GM08714 (cell line): ENCODE measurements around the gene ZCWPW1.

Experiments used
- H3K4me3 ChIP-seq: fragments of 200-500 bp; sonication (Bioruptor generic); 2 replicates; pipeline ENCODE4 v1.5.1; 2014; ENCODE audit warnings: mild to moderate bottlenecking, low read length, inconsistent platforms
- ZNF274 ChIP-seq: IDR thresholded peaks from 2 replicates; pipeline ENCODE4 v1.6.1; 2012; ENCODE audit warnings: mild to moderate bottlenecking, low read depth, low read length

ZCWPW1 gene, protein sequence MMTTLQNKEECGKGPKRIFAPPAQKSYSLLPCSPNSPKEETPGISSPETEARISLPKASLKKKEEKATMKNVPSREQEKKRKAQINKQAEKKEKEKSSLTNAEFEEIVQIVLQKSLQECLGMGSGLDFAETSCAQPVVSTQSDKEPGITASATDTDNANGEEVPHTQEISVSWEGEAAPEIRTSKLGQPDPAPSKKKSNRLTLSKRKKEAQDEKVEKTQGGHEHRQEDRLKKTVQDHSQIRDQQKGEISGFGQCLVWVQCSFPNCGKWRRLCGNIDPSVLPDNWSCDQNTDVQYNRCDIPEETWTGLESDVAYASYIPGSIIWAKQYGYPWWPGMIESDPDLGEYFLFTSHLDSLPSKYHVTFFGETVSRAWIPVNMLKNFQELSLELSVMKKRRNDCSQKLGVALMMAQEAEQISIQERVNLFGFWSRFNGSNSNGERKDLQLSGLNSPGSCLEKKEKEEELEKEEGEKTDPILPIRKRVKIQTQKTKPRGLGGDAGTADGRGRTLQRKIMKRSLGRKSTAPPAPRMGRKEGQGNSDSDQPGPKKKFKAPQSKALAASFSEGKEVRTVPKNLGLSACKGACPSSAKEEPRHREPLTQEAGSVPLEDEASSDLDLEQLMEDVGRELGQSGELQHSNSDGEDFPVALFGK

DNA sequence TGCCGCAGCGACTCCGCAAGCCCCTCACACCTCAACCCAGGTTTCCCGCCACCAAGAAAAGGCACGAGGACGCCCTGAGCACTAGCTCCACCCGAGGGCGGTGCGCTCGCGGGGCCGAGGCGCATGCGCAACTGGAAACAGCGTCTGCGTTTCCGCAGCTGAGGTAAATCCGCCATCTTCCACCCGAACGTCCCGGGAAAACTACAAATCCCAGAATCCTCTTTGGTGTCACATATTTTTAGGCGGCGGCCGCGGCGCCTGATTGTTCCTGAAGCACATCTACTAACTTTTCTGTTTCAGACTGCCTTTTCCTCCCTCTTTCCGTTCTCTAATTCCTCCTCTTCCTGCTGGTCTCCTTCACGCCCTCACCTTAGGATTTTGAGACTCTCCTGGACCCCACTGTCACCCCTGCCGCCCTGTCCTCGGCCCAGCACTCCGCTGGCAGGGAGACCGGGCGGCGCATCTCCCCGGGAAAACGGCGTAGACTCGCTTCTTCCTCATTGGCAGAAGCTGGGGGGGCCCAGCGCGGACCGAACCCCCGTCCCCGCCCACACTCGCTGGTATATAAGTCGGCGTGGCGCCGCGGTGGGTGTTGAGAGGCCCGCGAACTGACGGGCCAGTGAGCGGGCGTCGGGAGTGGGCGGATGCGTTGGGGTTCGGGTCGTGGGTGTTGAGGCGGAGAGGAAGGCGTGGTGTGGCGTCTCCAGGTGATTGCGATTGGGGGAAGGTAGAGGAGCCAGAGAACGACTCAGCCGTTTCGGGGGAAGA, at the start of gene ZCWPW1:
TSS of gene ZCWPW1 (minus strand) at position 505 of the 768 bp plus-strand sequence. CDS start 8,054 bp downstream, outside the sequence.
- TF ChIP-seq ZNF274, result no peak
- H3K4me3 ChIP-seq, result peak within 1 kb of the TSS; percentile 71

DNA sequence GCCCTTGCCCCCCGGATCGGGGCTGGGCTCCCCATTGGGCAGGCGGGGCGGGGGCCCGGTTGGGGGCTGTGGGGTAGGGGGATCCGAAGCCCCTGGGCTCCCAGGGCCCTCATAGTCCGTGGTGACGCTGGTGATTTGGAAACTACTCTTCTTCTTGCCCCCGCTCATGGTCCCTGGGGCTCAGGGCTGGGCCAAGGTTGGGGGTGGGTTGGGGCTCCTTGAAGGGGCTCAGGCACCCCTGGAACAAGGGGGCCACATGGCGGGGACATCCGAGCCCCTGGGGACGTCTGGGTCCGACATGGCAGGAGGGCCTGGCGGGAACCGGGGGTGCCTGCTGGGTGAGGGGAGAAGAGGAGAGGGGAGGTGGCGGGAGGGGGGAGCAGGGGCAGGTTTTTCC, 49.4 kb upstream of the ZCWPW1 start:
- no peak for TF ChIP-seq ZNF274
- peak overlapping the region; percentile 76 for H3K4me3 ChIP-seq

DNA sequence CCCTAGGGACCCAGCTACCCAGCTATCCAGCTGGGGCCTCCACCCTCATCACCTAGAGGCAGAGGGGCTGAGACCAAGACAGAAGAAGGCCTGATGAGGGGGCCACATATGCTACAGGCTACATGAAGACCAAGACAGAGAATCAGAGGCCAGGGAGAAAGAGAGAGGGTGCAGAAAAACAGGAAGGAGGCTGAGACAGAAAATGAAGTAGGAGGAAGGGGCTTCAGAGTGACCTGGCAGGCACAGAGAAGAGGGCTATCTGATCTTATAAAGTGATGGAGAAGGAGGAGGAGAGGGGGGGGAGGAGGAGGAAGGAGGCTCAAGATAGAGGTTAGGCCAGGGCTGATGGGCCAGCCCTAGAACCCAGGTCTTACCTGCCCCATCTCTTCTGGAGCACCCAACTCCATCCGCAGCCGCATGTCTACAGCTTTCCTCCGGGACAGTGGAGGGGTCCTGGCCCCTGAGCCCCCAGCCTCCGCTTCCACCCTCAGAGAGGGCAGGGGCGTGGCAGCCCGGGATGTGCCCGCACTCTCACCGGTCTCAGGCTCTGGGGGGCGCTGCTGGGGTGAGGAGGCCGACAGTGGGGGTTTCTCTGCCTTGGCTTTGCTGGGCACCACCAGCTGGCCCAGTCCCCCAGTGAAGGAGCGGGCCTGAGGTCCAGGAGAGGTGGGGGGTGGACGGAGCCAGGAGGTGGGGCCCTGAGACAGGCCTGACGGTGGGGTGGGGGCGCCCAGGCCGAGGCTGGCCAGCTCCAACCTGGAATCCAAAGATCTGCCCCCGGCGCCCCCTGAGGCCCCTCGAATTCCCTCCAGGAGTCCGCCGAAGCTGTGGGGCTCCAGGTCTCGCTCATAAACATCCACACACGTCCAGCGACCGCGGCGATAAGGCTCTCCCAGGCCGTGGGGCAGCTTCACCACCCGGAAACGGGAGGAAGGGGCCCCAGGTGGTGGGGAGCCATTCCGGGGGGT, 48.7 kb upstream of the ZCWPW1 start:
- no peak for TF ChIP-seq ZNF274

DNA sequence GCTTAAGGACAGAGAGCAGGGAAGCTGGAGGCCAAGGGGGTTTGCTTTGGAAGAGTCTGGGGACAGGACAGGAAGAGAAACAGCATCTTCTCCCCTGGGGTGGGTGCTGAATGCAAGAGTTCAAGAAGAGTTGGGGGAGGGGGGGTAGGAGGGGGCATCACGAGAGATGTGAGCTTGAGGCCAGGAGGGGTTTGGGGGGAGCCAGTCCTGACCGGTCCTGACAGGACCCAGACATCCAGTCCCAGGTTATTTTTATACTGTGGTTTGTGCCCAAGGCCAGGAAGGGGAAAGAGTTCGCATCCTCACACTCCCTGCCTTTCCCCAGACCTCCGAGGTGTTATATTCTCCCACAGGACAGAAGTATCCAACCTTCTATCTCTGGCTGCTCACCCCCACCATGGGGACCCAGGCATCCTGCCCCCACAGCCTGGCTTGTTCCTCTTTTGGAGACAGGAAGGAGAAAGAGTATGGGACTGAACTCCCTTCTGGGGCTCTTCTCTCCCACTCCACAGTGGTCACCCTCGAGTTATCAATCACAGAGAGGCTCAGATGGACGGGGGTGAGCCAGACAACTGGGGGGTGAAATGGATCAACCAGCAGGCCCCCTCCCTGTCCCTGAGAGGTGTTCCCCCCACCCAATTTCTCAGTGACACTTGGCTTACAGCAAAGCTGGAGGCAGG, 47.7 kb upstream of the ZCWPW1 start:
- TF ChIP-seq ZNF274, result no peak
- peak overlapping the region; percentile 76; the same call in 1 of the 2 replicates for H3K4me3 ChIP-seq

More for the DNA sequence above, 48.7 kb upstream of the ZCWPW1 start:
- H3K4me3 ChIP-seq, result peak overlapping the region; percentile 76

DNA sequence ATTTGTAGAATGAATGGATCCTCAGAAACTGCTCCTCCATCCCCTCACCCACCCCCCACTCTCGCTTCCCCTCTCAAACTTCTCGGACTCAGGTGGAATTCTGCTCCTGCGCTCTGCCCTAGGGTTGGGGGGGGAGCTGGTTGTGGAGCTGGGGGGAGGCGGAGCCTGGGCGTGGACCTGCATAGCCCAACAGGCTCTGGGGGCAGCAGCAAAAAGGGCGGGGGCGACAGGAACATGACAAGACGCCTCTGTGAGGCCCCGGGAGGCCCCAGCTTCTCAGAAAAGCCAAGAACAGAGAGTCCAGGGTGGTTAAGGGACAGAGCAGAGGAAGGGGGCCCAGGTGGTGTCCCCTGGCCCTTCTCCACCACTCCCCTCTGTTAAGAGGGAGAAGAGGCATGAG, 47.0 kb upstream of the ZCWPW1 start:
- TF ChIP-seq ZNF274, result no peak
- H3K4me3 ChIP-seq, result peak overlapping the region; percentile 43; the same call in 1 of the 2 replicates

DNA sequence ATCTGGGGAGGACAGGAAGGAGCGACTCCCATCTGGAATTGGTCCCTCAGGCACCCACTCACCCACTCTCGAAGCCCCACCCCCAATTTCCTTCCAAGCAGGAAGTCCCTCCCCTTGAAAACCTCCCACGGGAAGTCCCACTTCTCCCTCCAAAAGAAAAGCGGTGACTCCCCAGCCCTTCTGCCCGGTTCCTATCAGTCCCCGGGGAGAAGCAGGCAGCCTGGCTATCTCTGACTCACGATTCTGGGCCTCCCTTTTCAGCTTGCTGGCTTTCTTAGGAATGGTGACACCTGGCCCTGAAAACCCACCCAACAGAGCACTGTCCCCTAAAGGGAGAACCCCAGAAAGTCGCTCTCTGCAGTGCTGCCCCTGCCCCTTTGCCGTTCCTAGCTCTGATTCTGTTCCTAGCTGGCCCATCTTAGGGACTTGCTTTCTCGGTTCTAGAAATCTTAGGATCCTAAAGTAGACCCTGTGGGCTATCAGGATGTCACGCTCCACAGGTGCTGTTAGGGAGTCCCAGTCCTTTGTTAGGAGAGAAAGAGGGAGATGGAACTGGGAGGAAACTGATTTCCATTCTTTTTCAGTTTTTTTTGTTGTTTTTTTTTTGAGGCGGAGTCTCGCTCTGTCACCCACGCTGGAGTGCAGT, 44.5 kb upstream of the ZCWPW1 start:
- H3K4me3 ChIP-seq, result no peak overlapping the region; the same call in 1 of the 2 replicates
- TF ChIP-seq ZNF274, result no peak

DNA sequence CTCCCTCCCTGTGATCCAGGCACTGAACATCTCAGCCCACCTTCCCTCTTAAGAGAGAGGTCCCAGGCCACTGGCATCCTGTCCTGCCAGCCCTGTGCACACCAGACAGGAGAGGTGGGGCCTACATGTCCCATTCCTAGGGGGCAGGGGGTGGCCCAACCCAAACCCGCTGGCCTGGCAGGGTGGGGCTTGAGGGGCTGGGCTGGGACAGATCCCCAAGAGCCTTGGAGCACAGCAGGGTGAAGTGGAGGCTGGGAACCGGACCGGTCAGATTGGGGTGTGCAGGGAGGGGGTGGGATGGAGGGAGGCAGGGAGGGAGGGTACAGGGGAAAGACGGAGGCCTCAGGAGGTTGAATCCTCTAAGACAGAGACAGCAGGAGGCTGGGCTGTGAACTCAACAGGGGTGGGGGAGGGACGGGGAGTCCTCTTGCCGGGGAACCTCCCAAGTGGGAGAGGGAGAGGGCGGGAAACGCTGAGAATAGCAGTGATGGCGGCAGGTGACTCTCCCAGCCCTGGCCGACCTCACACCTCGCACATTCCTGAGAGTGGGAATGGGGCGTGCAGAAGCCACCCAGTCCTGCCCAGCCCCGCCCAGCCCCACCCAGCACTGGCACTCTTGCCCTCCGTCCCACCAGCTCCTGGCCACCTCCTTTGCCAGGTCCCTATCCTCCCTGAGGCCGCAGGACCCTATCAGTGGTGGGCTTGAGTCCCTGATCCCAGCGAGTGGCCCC, 43.8 kb upstream of the ZCWPW1 start:
- TF ChIP-seq ZNF274, result no peak
- no peak overlapping the region for H3K4me3 ChIP-seq

DNA sequence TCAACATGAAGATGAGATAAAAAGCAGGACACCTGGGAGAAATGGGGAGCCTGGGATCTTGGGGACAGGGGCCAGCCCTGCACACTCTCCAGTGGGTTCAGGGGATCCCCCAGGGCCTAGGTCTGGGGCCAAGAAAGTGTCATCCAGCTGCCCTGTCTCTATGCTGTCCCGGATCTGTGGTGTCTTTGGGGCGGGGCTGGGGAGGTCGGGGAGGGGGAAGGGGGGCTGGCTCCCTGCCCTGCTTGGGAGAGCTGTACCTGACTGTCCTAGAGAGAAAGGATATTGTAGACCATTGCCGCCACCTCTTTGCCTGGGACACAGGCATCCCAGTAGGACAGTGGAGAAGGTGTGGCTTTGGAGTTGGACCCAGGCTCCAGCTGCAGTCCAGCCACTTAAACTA, 42.5 kb upstream of the ZCWPW1 start:
- H3K4me3 ChIP-seq, result no peak overlapping the region
- TF ChIP-seq ZNF274, result no peak

DNA sequence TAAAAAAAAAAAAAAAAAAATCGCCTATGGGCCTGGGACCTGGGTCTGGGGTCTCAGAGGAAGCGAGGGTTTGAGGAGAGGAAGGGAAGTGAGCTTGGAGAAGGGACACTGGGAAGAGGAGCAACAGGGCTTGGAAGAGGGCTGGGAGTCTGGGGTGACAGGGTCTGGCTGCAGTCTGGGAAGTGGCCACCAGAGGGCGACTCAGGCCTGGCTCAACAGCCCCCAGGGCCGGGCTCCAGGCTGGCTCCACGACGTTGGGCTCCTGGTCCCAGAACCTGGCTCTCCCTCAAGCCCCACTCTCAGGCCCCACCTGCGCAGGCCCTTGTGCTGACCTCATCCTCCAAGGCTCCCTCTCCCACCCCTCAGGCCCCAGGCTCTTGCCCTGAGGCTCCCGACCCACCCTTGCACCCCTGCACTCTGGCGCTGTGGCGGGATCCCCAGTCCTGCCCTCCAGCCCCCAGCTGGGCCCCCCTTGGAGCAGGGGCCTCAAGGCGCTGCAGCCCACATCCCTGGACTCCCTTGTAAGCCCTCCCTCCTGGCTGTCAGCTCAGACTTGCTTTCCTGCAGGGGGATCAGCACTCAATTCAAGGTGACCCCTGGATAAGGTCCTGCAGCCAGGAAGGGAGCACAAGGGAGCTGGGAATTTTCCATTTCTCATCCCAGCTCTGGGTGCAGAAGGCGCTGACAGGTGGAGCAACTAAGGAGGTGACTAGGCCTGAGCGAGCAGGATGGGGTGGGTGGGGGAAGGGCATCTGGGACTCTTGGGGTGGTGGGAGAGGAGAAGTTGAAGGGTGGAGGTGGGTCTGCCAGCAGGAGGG, 40.9 kb upstream of the ZCWPW1 start:
- no peak for TF ChIP-seq ZNF274
- H3K4me3 ChIP-seq, result no peak overlapping the region

DNA sequence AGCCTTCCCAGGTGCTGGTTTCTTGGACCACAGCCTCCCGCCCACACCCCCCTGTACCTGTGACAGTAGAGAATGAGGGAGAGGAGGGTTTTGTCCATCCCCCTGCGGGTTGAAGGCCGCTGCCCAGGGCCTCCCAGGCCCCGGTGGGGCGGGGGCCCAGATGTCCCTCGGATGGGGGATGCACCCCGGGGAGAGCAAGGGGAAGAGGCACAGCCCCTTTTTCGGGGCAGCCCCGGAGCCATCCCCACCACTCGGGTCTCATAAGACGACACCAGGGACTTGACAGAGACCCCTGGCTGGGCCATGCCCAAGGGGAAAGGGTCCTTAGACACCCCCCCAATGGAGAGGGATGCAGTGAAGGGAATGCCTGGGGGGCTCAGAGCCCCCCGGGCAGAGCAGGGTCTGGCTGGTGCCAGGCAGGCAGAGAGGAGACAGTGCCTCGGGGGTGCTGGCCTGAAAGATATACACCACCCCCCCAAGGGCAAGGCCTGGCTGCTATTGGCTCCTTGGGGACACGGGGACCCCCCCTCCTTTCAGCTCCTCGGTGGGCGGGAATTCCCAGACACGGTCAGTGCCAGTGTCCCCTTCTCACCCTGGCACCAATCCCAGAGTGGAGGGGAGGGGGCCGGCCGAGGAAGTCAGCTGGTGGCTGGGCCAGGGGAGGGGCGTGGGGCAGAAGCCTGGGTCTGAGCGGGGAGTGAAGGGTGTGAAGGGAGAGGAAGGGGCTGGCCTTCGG, 39.3 kb upstream of the ZCWPW1 start:
- TF ChIP-seq ZNF274, result no peak
- H3K4me3 ChIP-seq, result no peak overlapping the region
